Superior temporal gyrus (tissue), 1 donor: Measurements from ENCODE around the gene ZSCAN32.

Experiments used
- DNase-seq: peaks from one replicate; pipeline ENCODE4 v3.0.0-alpha.2; 2016; ENCODE audit errors: extremely low spot score

ZSCAN32 gene

DNA sequence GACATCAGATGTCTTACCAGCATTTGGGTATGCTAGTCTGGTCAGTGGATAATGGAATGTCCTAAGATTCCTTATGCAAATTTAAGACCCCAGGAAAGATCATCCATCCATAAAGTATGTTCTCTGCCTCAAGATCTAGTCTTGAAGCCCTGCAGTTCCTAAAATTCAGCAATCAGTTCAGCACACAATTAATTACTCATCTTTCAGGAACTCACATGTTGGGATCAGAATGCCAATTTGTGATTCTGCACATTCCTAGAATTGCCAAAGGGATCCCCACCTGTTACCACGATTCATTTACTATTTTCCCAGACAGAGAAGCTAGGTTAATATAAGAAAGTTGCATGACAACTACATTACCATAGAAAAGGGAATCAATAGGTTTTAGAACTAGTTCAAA is 41.9 kb downstream of the ZSCAN32 start:
- no peak for DNase-seq

DNA sequence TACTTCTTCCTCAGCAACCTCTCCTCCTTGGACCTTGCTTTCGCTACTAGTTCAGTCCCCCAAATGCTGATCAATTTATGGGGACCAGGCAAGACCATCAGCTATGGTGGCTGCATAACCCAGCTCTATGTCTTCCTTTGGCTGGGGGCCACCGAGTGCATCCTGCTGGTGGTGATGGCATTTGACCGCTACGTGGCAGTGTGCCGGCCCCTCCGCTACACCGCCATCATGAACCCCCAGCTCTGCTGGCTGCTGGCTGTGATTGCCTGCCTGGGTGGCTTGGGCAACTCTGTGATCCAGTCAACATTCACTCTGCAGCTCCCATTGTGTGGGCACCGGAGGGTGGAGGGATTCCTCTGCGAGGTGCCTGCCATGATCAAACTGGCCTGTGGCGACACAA is 44.7 kb downstream of the ZSCAN32 start:
- no peak for DNase-seq

DNA sequence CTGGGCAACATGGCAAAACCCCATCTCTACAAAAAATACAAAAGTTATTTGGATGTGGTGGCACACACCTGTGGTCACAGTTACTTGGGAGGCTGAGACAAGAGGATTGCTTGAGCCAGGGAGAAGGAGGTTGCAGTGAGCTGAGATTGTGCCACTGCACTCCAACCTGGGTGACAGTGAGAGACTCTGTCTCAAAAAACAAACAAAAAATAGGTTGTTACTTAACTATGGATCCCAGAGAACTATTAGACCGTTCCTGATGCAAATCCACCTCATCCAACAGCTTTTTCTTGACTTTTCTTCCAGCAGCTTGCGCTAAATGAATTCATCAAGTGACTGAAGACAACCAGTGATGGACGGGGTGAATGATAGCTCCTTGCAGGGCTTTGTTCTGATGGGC is 45.2 kb downstream of the ZSCAN32 start, which contains the start of gene OR2C1:
TSS of gene OR2C1 (plus strand) at position 301 of the 400 bp plus-strand sequence. CDS start at position 353, 52 bp downstream.
- DNase-seq, result no peak

DNA sequence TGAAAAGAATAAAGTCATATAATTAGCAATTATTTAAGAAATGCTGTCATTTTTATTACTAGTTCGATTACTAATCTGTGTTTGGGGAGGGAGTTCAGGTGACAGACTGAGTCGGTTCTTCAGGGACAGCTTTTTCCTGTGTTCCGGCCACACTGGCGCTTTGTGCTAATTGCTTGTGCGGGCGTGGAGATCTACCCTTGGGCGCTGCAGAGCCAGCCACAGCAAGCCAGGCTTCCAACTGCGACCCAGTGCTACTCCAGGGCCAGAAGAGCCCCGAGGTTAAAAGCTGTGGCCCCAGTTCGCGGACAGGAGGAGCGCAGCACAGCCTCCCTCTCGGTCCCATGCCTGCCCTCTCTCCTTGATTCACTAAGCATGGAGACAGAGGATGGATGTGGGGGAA is 51.6 kb downstream of the ZSCAN32 start:
- DNase-seq, result no peak

DNA sequence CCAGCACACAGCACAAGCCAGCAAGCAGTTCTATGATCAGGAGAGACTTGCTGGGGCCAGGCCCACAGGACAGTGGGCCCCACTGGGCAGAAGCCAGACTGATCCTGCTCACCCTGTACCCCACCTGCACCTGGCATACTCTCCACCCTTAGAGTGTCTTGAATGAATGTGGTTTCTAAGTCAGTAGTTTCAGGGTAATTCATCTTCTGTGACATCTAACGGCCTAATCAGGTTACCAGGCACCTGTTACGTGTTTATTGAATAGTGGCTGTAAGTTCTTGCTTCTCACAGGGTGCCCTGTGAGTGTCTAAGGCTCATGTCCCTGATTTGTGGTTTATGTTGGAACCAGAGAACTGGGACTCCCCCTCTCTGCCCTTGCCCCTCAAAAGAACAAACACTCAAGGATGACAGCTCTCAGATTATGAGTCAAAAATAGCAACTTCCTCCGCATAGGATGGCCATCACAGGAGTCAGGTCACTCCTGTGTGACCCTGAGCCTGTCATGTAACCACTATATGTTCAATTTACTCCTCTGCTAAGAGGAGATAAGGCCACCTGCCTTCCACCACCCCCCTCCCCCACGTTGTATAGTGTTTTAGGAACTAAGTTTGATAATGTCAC is 52.1 kb downstream of the ZSCAN32 start:
- DNase-seq, result no peak

DNA sequence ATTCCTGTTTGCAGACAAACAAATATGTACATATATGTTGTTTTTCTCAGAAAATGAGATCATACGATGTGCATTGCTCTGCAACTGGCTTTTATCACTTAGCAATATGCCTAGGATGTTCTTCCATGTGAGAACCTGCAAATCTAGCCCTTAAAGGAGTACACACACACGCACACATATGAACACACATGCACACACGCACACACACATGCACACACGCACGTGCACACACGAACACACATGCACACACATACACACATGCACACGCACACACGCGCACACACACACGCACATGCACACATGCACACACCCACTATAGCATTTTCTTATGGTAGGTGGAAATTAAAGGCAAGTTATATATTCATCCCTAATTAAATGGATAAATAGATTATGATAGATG is 53.2 kb downstream of the ZSCAN32 start:
- DNase-seq, result no peak

DNA sequence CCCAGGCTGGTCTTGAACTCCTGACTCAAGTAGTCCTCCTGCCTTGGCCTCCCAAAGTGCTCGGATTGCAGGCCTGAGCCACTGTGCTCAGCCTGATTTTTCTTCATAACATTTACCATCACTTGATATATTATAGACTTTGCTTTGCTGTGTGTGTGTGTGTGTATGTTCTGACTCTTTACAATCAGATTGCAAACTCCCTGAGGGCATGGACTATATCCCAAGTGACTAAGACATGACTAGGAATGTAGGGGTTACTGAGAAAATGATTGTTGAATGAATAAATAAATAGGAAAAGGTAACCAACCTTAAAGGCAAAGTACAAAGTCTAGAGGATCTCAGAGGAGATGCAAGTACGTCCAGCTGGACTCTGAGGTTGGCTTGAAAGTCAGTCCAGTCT is 54.8 kb downstream of the ZSCAN32 start:
- no peak for DNase-seq
